Keratinocyte (primary cell): ENCODE measurements around the gene ETV1.

Source experiments
- EZH2 ChIP-seq: IDR thresholded peaks from one replicate; pipeline ENCODE4 v1.6.1; 2012; ENCODE audit warnings: inconsistent platforms, mild to moderate bottlenecking, low read length, moderate library complexity
- TF ChIP-seq, protein P1 (sequence below), 3 experiments: IDR thresholded peaks in 1 of 3; conservative IDR thresholded peaks in 1 of 3; optimal IDR thresholded peaks in 1 of 3; 2 replicates in 2 of 3; 3 replicates in 1 of 3; pipeline versions ENCODE3 to v1.5.1; 2011; ENCODE audit warnings: low read length in 3 of 3, mild to moderate bottlenecking in 3 of 3, moderate library complexity in 2 of 3, control low read depth in 1 of 3, inconsistent platforms in 1 of 3; ENCODE audit not compliant: insufficient read depth in 2 of 3; ENCODE audit errors: extremely low read depth in 1 of 3

- TF ChIP-seq EZH2, result no peak
- TF ChIP-seq, protein P1, sequence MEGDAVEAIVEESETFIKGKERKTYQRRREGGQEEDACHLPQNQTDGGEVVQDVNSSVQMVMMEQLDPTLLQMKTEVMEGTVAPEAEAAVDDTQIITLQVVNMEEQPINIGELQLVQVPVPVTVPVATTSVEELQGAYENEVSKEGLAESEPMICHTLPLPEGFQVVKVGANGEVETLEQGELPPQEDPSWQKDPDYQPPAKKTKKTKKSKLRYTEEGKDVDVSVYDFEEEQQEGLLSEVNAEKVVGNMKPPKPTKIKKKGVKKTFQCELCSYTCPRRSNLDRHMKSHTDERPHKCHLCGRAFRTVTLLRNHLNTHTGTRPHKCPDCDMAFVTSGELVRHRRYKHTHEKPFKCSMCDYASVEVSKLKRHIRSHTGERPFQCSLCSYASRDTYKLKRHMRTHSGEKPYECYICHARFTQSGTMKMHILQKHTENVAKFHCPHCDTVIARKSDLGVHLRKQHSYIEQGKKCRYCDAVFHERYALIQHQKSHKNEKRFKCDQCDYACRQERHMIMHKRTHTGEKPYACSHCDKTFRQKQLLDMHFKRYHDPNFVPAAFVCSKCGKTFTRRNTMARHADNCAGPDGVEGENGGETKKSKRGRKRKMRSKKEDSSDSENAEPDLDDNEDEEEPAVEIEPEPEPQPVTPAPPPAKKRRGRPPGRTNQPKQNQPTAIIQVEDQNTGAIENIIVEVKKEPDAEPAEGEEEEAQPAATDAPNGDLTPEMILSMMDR (optimal IDR thresholded peaks at IDR 0.05 in 1 of 3, IDR thresholded peaks at IDR 0.05 in 1 of 3, conservative IDR thresholded peaks at IDR 0.05 in 1 of 3; ENCODE audit: extremely low read depth in 1 of 3, insufficient read depth in 2 of 3, low read length in 3 of 3), result no peak
Measured at GRCh38 chr7:13901577-13901976, 87.9 kb downstream of the ETV1 start.
